Astrocyte (in vitro differentiated cells and primary cell): ENCODE data around the gene HCN3. TPM values are rescaled to one million over a fixed set of nuclear protein-coding genes. Genes with fewer than 3 reads are reported as not detected.

Source experiments
- DNase-seq: peaks from one replicate; pipeline ENCODE4 v3.0.0-alpha.2; 2010; ENCODE audit warnings: low read depth
- FAIRE-seq: peaks from 2 replicates; lab custom pipeline; 2011; peaks lifted over from hg19 to GRCh38; lab: Jason Lieb, UNC
- H2AFZ ChIP-seq: 2 replicates; pipeline ENCODE4 v1.6.0; 2012; ENCODE audit warnings: low read depth, low read length, inconsistent platforms
- H3K27ac ChIP-seq: 2 replicates; pipeline ENCODE4 v1.5.1; 2011; ENCODE audit warnings: low read depth, low read length, inconsistent platforms
- H3K27me3 ChIP-seq: 2 replicates; pipeline ENCODE4 v1.6.0; 2011; ENCODE audit warnings: low read length, inconsistent platforms; ENCODE audit not compliant: insufficient read depth
- H3K36me3 ChIP-seq: 2 replicates; pipeline ENCODE4 v1.5.1; 2011; ENCODE audit warnings: low read length, inconsistent platforms; ENCODE audit not compliant: insufficient read depth
- H3K4me1 ChIP-seq: 2 replicates; pipeline ENCODE4 v1.5.1; 2011; ENCODE audit warnings: low read length, inconsistent platforms; ENCODE audit not compliant: insufficient read depth
- H3K4me2 ChIP-seq: 2 replicates; pipeline ENCODE4 v1.6.0; 2012; ENCODE audit warnings: low read length, inconsistent platforms
- H3K4me3 ChIP-seq: 2 replicates; pipeline ENCODE4 v1.5.1; 2011; ENCODE audit warnings: low read depth, mild to moderate bottlenecking, low read length, inconsistent platforms; ENCODE audit not compliant: insufficient read depth
- H3K79me2 ChIP-seq: 2 replicates; pipeline ENCODE4 v1.6.0; 2012; ENCODE audit warnings: mild to moderate bottlenecking, low read length, inconsistent platforms; ENCODE audit not compliant: insufficient read depth
- H3K9ac ChIP-seq: 2 replicates; pipeline ENCODE4 v1.6.0; 2012; ENCODE audit warnings: mild to moderate bottlenecking, low read length, inconsistent platforms
- H3K9me3 ChIP-seq: 2 replicates; pipeline ENCODE4 v1.5.1; 2012; ENCODE audit warnings: low read depth, mild to moderate bottlenecking, low read length, inconsistent platforms; ENCODE audit not compliant: insufficient read depth
- H4K20me1 ChIP-seq: 2 replicates; pipeline ENCODE4 v1.6.0; 2012; ENCODE audit warnings: low read length, inconsistent platforms; ENCODE audit not compliant: insufficient read depth
- H3K27ac Mint-ChIP-seq: one replicate; pipeline ENCODE4 v1.8.0; 2021; ENCODE audit warnings: mild to moderate bottlenecking, mixed read lengths; ENCODE audit not compliant: unreplicated experiment
- H3K27me3 Mint-ChIP-seq: one replicate; pipeline ENCODE4 v1.8.0; 2021; ENCODE audit warnings: low read depth, mixed read lengths; ENCODE audit not compliant: unreplicated experiment
- H3K36me3 Mint-ChIP-seq: one replicate; pipeline ENCODE4 v1.8.0; 2021; ENCODE audit warnings: low read depth, mixed read lengths; ENCODE audit not compliant: unreplicated experiment
- H3K4me1 Mint-ChIP-seq: one replicate; pipeline ENCODE4 v1.8.0; 2021; ENCODE audit warnings: low read depth, mixed read lengths; ENCODE audit not compliant: unreplicated experiment
- H3K4me3 Mint-ChIP-seq: one replicate; pipeline ENCODE4 v1.8.0; 2021; ENCODE audit warnings: mild to moderate bottlenecking, moderate library complexity, mixed read lengths; ENCODE audit not compliant: unreplicated experiment
- H3K9me3 Mint-ChIP-seq: one replicate; pipeline ENCODE4 v1.8.0; 2021; ENCODE audit warnings: mild to moderate bottlenecking, mixed read lengths; ENCODE audit not compliant: unreplicated experiment
- EZH2 ChIP-seq: IDR thresholded peaks from 2 replicates; pipeline ENCODE4 v1.6.1; 2012; ENCODE audit warnings: mild to moderate bottlenecking, low read length, inconsistent platforms; ENCODE audit not compliant: insufficient read depth
- total RNA-seq: library from RNA; stranded (reverse); gene quantifications from 2 replicates; pipeline ENCODE4 v1.2.1, GENCODE V29; 2021
- TF ChIP-seq, protein P1 (sequence below): IDR thresholded peaks from 2 replicates; pipeline ENCODE4 v1.5.1; 2011; ENCODE audit warnings: low read depth, mild to moderate bottlenecking, inconsistent platforms, low read length, moderate library complexity; ENCODE audit not compliant: insufficient read depth

HCN3 gene
- total RNA-seq, 1 donor from 2014 or later = 3.6 TPM

DNA sequence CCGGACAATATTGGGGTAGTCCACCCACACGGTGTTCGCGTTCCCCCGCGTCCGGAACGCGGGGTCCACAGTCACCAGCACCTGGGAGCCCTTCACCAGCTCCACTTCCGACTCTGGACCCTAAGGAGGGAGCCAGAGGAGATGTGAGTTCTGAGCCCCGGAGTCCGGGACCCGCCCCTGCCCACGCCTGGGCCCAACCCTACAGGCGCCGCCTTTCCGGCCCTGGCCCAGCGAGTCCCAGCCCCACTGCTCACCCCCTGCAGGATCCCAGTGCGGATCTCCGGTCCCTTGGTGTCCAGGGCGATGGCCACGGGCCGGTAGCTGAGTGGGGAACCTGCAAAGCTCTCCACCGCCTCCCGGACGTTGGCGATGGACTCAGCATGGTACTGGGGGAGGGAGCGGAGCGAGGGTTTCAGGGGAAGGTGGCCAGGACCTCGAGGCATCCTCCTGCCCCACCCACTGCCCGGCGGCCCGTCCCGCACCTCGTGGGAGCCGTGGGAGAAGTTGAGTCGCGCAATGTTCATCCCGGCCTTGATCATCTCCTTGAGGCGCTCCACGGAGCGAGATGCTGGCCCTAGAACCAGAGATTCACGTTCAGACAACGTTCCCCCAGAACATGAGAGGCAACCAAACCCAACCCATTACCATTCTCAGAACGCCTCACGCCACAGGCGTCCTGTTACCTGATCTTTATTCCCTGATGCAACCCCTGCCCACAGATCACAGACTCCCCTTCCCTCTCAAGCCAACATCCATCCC is 18.1 kb downstream of the HCN3 start:
- H3K27me3 ChIP-seq = peaks cover 37% of the 10 kb centered on the region
- H4K20me1 ChIP-seq = no peaks in the 10 kb centered on the region
- H3K9me3 ChIP-seq = peaks cover 3% of the 10 kb centered on the region
- peak overlapping the region; percentile 52 for H2AFZ ChIP-seq
- H3K27ac ChIP-seq = no peak overlapping the region
- Mint-ChIP-seq H3K27ac (no peak overlapping the region), H3K27me3 (peaks cover 60% of the 10 kb centered on the region), H3K9me3 (peaks cover 3% of the 10 kb centered on the region), H3K4me3 (no peak overlapping the region), H3K4me1 (no peaks in the 10 kb centered on the region), H3K36me3 (peaks cover 7% of the 10 kb centered on the region)
- no peak overlapping the region for H3K4me3 ChIP-seq
- H3K4me2 ChIP-seq = peak overlapping the region; percentile 66
- H3K79me2 ChIP-seq = no peaks in the 10 kb centered on the region
- DNase-seq = no peak
- H3K9ac ChIP-seq = no peak overlapping the region
- no peaks in the 10 kb centered on the region for H3K4me1 ChIP-seq
- FAIRE-seq = no peak
- peak; percentile 91 for TF ChIP-seq EZH2
- TF ChIP-seq, protein P1, sequence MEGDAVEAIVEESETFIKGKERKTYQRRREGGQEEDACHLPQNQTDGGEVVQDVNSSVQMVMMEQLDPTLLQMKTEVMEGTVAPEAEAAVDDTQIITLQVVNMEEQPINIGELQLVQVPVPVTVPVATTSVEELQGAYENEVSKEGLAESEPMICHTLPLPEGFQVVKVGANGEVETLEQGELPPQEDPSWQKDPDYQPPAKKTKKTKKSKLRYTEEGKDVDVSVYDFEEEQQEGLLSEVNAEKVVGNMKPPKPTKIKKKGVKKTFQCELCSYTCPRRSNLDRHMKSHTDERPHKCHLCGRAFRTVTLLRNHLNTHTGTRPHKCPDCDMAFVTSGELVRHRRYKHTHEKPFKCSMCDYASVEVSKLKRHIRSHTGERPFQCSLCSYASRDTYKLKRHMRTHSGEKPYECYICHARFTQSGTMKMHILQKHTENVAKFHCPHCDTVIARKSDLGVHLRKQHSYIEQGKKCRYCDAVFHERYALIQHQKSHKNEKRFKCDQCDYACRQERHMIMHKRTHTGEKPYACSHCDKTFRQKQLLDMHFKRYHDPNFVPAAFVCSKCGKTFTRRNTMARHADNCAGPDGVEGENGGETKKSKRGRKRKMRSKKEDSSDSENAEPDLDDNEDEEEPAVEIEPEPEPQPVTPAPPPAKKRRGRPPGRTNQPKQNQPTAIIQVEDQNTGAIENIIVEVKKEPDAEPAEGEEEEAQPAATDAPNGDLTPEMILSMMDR = no peak
- H3K36me3 ChIP-seq = no peaks in the 10 kb centered on the region

- Histone ChIP-seq H4K20me1 (no peaks in the 10 kb centered on the region), H3K79me2 (no peaks in the 10 kb centered on the region), H3K9me3 (peaks cover 3% of the 10 kb centered on the region), H3K4me2 (no peak overlapping the region), H3K4me3 (no peak overlapping the region), H3K27me3 (peaks cover 37% of the 10 kb centered on the region), H3K4me1 (no peaks in the 10 kb centered on the region), H2AFZ (peak overlapping the region; percentile 52), H3K27ac (no peak overlapping the region), H3K9ac (no peak overlapping the region), H3K36me3 (no peaks in the 10 kb centered on the region)
- DNase-seq (no peak), FAIRE-seq (no peak)
- H3K4me3 Mint-ChIP-seq = no peak overlapping the region
- no peak overlapping the region for H3K27ac Mint-ChIP-seq
- TF ChIP-seq, protein P1 = no peak
- TF ChIP-seq EZH2 = no peak
- H3K9me3 Mint-ChIP-seq = peaks cover 3% of the 10 kb centered on the region
- peaks cover 61% of the 10 kb centered on the region for H3K27me3 Mint-ChIP-seq
- H3K36me3 Mint-ChIP-seq = peaks cover 7% of the 10 kb centered on the region
- H3K4me1 Mint-ChIP-seq = no peaks in the 10 kb centered on the region
Measured at GRCh38 chr1:155295942-155296267, 18.6 kb downstream of the HCN3 start.

DNA sequence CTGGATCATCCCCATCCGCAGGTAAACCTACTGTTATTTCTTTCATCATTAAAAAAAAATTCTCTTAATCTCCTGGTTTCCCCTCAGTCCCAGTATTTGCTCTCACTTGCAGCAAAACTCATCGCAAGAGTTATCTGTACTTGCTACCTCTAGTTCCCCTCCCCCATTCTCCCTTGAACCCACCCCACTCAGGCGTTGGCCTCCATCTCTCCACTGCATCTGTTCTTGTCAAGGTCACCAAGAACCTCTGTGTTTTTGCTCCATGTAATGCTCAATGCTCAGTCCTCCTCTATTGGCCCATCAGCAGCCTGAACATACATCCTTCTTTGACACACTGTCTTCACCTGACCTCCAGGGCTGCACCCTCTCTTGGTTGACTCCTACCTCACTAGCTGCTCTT is 19.4 kb downstream of the HCN3 start:
- H3K4me3 Mint-ChIP-seq = no peak overlapping the region
- Histone ChIP-seq H3K9me3 (peaks cover 3% of the 10 kb centered on the region), H3K4me3 (no peak overlapping the region), H3K79me2 (no peaks in the 10 kb centered on the region), H3K9ac (no peak overlapping the region), H2AFZ (no peak overlapping the region), H3K4me2 (no peak overlapping the region), H4K20me1 (no peaks in the 10 kb centered on the region), H3K27ac (no peak overlapping the region), H3K4me1 (no peaks in the 10 kb centered on the region), H3K36me3 (no peaks in the 10 kb centered on the region), H3K27me3 (peaks cover 37% of the 10 kb centered on the region)
- peaks cover 56% of the 10 kb centered on the region for H3K27me3 Mint-ChIP-seq
- FAIRE-seq (no peak), DNase-seq (no peak)
- H3K9me3 Mint-ChIP-seq = peaks cover 3% of the 10 kb centered on the region
- H3K27ac Mint-ChIP-seq = no peak overlapping the region
- no peaks in the 10 kb centered on the region for H3K4me1 Mint-ChIP-seq
- peaks cover 7% of the 10 kb centered on the region for H3K36me3 Mint-ChIP-seq
- TF ChIP-seq, protein P1 = no peak
- no peak for TF ChIP-seq EZH2
